Small intestine (tissue), 7 donors: ENCODE data around the gene POLRMT. TPM values are rescaled to one million over a fixed set of nuclear protein-coding genes. Genes with fewer than 3 reads are reported as not detected.
"Not testable (repeated sequence)": the region's sequence is repeated elsewhere in the genome, so short reads cannot be mapped to it uniquely, and the experiment has no call there.

Source experiments
- DNase-seq, 2 donors: peaks; one replicate each; pipeline versions ENCODE4 v3.0.0 to v3.0.0-alpha.2; 2013
- FAIRE-seq: peaks from 2 replicates; lab custom pipeline; 2012; peaks lifted over from hg19 to GRCh38; lab: Jason Lieb, UNC
- H3K27ac ChIP-seq, 3 donors: one replicate each; pipeline ENCODE4 v1.5.1; 2013; ENCODE audit warnings: low read length in 2 of 3, mild to moderate bottlenecking in 2 of 3, control low read depth in 1 of 3, inconsistent platforms in 1 of 3, low read depth in 1 of 3, moderate library complexity in 1 of 3
- H3K27me3 ChIP-seq, 3 donors: one replicate each; pipeline ENCODE4 v1.6.1; 2013; ENCODE audit warnings: low read length in 3 of 3, inconsistent platforms in 1 of 3; ENCODE audit not compliant: control insufficient read depth in 3 of 3, insufficient read depth in 3 of 3
- H3K36me3 ChIP-seq, 3 donors: one replicate each; pipeline ENCODE4 v1.6.1; 2013; ENCODE audit warnings: low read length in 3 of 3, inconsistent platforms in 1 of 3, low read depth in 1 of 3, mild to moderate bottlenecking in 1 of 3, moderate library complexity in 1 of 3; ENCODE audit not compliant: control insufficient read depth in 3 of 3, insufficient read depth in 2 of 3
- H3K4me1 ChIP-seq, 3 donors: one replicate each; pipeline ENCODE4 v1.6.1; 2013; ENCODE audit warnings: low read length in 2 of 3, inconsistent platforms in 1 of 3, low read depth in 1 of 3, mild to moderate bottlenecking in 1 of 3, moderate library complexity in 1 of 3; ENCODE audit not compliant: control insufficient read depth in 3 of 3, insufficient read depth in 2 of 3
- H3K4me3 ChIP-seq, 3 donors: one replicate each; pipeline ENCODE4 v1.5.1; 2013; ENCODE audit warnings: low read length in 3 of 3, control low read depth in 1 of 3, inconsistent platforms in 1 of 3, low read depth in 1 of 3, mild to moderate bottlenecking in 1 of 3, moderate library complexity in 1 of 3
- H3K9me3 ChIP-seq, 2 donors: one replicate each; pipeline ENCODE4 v1.6.1; 2013; ENCODE audit warnings: low read depth in 1 of 2, low read length in 1 of 2; ENCODE audit not compliant: control insufficient read depth in 2 of 2, insufficient read depth in 1 of 2
- WGBS, 3 donors: extraction: QIAGEN DNeasy Blood & Tissue Kit; methylation state at CpG; one replicate each; pipeline ENCODE4 v1.1.7; 2013; 5-methylcytosine and 5-hydroxymethylcytosine counted together
- polyA plus RNA-seq, 4 donors: library from polyadenylated mRNA; stranded (reverse) in 3 of 4; unstranded in 1 of 4; fragments of 200-250 nt in 3 of 4; fragments of 120-200 nt in 1 of 4; gene quantifications; one replicate each; pipeline versions ENCODE4 v1.2.1 to v1.2.3, GENCODE V29; 2013
- donor health status: healthy with polysubstance abuse.
- donor health status: control.
- donor health status: control.
- donor health status: Bipolar disorder and iron deficiency.
- donor health status: healthy.

POLRMT gene
- polyA plus RNA-seq, 4 donors = 63.0 to 153 (median 86.8) TPM

DNA sequence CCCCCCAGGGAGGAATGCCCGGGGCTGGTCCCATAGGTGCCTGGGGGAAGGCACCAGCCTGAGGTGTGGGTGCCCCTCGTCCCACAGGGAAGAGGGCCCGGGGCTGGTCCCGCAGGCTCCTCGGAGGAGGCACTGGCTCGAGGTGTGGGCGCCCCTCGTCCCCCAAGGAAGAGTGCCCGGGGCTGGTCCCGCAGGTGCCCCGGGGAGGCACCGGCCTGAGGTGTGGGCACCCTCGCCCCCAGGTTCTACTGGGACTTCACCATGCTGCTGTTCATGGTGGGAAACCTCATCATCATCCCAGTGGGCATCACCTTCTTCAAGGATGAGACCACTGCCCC is 30.1 kb downstream of the POLRMT start:
- H3K4me1 ChIP-seq, DNase-seq, FAIRE-seq, H3K9me3 ChIP-seq, H3K27ac ChIP-seq, H3K27me3 ChIP-seq, H3K4me3 ChIP-seq, H3K36me3 ChIP-seq: not testable (repeated sequence)
- WGBS, 3 donors = 79 to 92% (median 86%) methylated on average over 13 of the region's 13 CpGs

DNA sequence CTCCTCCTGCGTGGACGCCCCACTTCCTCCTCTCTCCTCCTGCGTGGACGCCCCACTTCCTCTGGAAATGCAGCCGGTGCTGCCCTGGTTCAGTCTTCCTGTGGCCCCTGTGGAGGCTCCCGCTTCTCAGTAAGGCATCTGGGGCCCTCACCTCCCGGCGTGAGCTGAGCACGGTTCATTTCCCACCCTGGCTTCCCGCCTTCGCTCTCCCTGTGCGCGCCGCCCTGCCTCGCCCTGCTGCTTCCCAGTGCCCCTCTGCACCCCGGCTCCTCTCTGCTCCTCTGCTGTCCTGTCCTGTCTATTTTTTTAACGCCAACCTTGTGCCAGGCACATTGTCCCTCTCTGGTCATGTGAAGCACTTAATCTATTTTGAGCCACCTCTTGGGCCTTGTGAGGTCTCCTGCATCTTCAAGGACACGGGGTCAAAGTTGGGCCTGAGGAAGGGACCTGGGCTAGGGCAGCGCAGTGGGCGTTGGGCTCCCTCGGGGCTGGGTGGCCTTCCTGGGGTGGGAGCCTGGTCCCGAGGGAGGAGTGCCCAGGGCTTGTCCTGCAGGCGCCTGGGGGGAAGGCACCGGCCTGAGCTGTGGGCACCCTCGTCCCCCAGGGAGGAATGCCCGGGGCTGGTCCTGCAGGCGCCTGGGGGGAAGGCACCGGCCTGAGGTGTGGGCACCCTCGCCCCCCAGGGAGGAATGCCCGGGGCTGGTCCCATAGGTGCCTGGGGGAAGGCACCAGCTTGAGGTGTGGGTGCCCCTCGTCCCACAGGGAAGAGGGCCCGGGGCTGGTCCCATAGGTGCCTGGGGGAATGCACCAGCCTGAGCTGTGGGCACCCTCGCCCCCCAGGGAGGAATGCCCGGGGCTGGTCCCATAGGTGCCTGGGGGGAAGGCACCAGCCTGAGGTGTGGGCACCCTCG is 30.7 kb downstream of the POLRMT start:
- no peak overlapping the region for H3K4me3 ChIP-seq
- H3K36me3 ChIP-seq = no peaks in the 10 kb centered on the region
- no peaks in the 10 kb centered on the region for H3K27me3 ChIP-seq
- WGBS, 3 donors = 67 to 81% (median 76%) methylated on average over 32 to 35 of the region's 35 CpGs
- H3K27ac ChIP-seq = no peak overlapping the region
- DNase-seq = no peak
- peaks cover 0 to 3% of the 10 kb centered on the region in 2 donors for H3K9me3 ChIP-seq
- FAIRE-seq = no peak
- no peaks in the 10 kb centered on the region for H3K4me1 ChIP-seq

DNA sequence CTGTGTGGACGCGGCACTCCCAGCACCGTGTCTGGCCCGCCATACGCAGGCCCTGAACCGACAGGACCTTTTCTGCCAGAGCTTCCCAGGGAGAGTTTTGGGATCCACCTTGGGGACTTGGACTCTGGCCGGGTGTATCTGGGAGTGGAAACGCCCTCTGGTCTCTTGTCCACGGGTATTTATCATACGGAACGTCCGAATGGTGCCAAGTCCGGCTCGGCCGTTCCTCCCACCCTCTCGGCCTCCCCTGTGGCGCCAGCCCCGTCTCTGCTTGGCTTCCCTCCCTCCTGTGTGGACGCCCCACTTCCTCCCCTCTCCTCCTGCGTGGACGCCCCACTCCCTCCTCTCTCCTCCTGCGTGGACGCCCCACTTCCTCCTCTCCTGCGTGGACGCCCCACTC is 31.5 kb downstream of the POLRMT start:
- DNase-seq (no peak), FAIRE-seq (no peak)
- Histone ChIP-seq H3K4me1 (no peaks in the 10 kb centered on the region), H3K9me3 (peaks cover 0 to 5% of the 10 kb centered on the region in 2 donors), H3K36me3 (no peaks in the 10 kb centered on the region), H3K27me3 (no peaks in the 10 kb centered on the region), H3K27ac (no peak overlapping the region), H3K4me3 (no peak overlapping the region)
- WGBS, 3 donors = 53 to 77% (median 59%) methylated on average over 23 to 25 of the region's 25 CpGs

DNA sequence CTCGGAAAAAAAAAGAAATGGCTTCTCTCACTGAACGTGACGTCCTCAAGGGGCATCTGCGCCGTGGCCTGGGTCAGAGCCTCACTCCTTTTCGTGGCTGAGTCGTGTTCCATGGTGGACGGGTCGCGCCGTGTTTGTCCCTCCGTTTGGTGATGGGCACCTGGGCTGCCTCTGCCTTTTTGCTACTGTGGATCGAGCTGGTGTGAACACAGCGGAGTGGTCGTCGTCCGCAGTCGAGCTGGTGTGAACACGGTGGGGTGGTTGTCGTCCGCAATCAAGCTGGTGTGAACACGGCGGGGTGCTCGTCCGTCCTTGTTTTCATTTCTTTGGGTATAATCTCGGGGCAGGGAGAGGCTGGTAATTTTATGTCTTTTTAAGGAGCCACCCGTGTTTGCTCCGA is 32.0 kb downstream of the POLRMT start:
- Histone ChIP-seq H3K9me3 (peaks cover 0 to 5% of the 10 kb centered on the region in 2 donors), H3K4me3 (no peak overlapping the region), H3K27ac (no peak overlapping the region), H3K36me3 (no peaks in the 10 kb centered on the region), H3K4me1 (no peaks in the 10 kb centered on the region), H3K27me3 (peaks cover 0 to 4% (median 0%) of the 10 kb centered on the region in 3 donors)
- FAIRE-seq (no peak), DNase-seq (no peak)
- 81 to 88% (median 88%) methylated on average over 28 of the region's 28 CpGs for WGBS, 3 donors

DNA sequence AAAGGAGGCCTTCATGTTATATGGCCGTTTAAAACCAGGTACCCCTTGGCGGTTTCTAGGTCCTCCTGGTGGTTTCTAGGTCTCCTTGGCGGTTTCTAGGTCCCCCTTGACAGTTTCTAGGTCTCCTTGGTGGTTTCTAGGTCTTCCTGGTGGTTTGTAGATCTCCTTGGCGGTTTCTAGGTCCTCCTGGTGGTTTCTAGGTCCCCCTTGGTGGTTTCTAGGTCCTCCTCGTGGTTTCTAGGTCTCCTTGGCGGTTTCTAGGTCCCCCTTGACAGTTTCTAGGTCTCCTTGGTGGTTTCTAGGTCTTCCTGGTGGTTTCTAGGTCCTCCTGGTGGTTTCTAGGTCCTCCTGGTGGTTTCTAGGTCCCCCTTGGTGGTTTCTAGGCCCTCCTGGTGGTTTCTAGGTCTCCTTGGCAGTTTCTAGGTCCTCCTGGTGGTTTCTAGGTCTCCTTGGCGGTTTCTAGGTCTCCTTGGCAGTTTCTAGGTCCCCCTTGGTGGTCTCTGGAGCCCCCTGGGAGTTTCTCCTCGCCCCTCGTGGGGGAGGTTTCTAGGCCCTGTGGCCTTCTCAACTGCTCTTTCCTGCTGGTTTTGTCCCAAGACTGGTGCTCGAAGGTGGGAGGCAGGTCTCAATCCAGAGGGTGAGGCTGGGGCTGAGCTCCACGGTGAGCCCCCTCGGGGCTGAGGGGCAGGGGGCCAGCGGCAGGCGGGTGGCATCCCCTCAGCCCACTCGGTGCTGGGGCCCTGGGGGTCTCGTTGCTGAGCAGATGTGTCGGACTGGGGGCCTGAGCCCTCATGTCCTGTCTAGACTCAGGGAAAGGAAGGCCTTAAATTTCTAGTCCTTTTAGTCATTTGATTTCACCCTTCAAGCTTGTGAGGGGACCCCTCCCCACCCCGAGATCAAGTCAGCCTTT is 35.7 kb downstream of the POLRMT start:
- FAIRE-seq (no peak), DNase-seq (no peak)
- H3K27ac ChIP-seq = no peak overlapping the region
- H3K9me3 ChIP-seq = peaks cover 0 to 5% of the 10 kb centered on the region in 2 donors
- H3K27me3 ChIP-seq = peaks cover 0 to 29% (median 0%) of the 10 kb centered on the region in 3 donors
- H3K4me1 ChIP-seq = no peaks in the 10 kb centered on the region
- 59 to 73% (median 70%) methylated on average over 18 of the region's 18 CpGs for WGBS, 3 donors
- H3K4me3 ChIP-seq = no peak overlapping the region
- H3K36me3 ChIP-seq = no peaks in the 10 kb centered on the region

DNA sequence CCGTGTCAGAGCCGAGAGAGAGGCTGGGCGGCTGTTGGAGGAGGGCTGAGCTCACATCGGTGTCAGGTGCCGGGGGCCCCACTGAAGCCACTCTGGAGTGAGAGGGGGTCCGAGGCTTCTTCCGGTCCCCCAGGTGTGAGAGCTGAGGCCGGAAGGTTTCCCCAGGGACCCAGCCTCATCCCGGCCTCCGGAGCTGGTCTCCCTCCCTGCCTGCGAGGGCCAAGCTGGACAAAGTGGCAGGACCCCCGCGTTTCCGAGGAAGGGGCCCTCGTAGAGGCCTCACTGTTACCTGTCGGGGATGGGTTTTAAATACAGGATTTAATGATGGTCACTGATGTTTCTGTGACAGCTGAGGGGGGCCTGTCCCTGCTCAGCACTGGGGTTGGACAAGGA is 37.1 kb downstream of the POLRMT start:
- no peak for FAIRE-seq

DNA sequence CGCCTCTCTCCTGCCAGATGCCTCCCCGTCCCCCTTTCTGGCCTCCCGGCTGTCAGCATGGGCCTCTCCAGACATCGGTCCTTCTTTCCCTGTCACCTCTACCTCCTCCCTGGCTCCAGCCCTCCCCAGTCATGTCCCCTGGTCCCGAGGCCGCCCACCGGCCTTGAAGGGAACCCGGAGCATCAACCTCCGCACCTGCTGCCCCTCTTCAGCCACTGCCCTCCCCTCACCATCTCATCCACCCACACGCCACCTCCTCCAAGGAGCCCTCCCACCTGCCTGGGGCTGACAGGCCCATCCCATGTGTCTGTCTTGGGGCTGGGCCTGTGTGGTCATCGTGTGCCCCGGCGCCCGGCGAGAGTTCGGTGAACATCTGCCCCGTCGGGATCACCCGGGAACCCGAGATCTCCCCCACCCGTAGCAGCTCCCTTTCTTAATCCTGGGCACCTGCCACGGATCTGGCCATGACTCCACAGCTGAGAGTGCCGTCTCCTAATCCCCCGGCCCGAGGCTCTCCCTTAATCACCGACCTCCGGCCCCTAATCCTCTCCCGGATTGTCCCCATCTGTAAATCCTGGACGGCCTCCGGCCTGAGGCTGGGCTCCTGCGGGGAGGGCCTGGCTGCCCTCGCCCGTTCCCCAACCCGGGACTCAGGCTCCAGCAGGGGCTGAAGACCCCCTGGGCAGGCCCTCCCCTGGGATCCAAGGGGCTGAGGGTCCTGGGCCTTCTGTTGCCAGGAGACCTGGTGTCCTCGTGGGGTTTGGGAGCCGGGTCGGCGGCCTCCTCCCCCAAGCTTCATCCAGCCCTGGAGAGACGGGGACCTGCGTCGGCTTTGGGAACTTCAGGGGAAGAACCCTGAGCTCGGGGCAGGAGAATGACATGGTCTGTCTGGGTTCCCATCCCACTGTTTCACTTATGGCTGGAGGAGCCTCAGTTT is 37.7 kb downstream of the POLRMT start:
- peaks cover 0 to 2% of the 10 kb centered on the region in 2 donors for H3K9me3 ChIP-seq
- no peaks in the 10 kb centered on the region for H3K4me1 ChIP-seq
- DNase-seq = no peak
- H3K36me3 ChIP-seq = no peaks in the 10 kb centered on the region
- peaks cover 4 to 44% (median 5%) of the 10 kb centered on the region in 3 donors for H3K27me3 ChIP-seq
- H3K4me3 ChIP-seq = no peak overlapping the region
- H3K27ac ChIP-seq = no peak overlapping the region
- no peak for FAIRE-seq
- WGBS, 3 donors = 65 to 73% (median 66%) methylated on average over 42 of the region's 42 CpGs

More for the DNA sequence above, 37.1 kb downstream of the POLRMT start:
- no peak for DNase-seq
- H3K27me3 ChIP-seq = peaks cover 0 to 41% (median 2%) of the 10 kb centered on the region in 3 donors
- no peaks in the 10 kb centered on the region for H3K4me1 ChIP-seq
- peaks cover 0 to 2% of the 10 kb centered on the region in 2 donors for H3K9me3 ChIP-seq
- no peaks in the 10 kb centered on the region for H3K36me3 ChIP-seq
- H3K27ac ChIP-seq = no peak overlapping the region
- no peak overlapping the region for H3K4me3 ChIP-seq
- WGBS, 3 donors = 83 to 87% (median 84%) methylated on average over 16 of the region's 16 CpGs
